ENCODE measurements around the gene SYPL2. TPM values are rescaled to one million over a fixed set of nuclear protein-coding genes. Genes with fewer than 3 reads are reported as not detected.

The SYPL2 gene
- total and polyA plus RNA-seq, 7 donors: 35.3 to 203 (median 125) TPM

DNA sequence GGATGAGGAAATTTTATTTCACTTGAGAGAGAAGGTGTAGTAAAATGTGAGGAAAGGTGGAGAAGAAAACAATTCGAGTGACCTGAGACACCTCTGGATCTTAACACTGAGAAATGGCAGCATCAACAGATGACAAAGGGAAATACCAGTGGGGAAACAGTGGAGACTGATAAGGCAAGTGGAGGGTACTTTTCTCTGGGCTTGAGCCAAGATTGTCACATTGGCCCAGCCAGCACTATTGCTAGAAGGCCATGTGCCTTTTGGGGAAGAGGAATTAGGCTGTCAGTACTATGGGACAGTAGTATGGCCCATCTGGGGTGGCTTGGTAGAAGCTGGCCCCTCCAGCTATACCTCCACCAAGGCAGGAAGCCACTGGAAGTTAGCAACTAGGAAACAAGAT is 8.4 kb downstream of the SYPL2 start:
- intact Hi-C loops (cut with DNase I): no loop called here
- no peak for ATAC-seq
- 79 to 87% (median 85%) methylated on average over 1 of the region's 1 CpG for WGBS, 3 donors
- H3K4me1 ChIP-seq: peaks cover 61% of the 10 kb centered on the region
- TF ChIP-seq, protein P1, sequence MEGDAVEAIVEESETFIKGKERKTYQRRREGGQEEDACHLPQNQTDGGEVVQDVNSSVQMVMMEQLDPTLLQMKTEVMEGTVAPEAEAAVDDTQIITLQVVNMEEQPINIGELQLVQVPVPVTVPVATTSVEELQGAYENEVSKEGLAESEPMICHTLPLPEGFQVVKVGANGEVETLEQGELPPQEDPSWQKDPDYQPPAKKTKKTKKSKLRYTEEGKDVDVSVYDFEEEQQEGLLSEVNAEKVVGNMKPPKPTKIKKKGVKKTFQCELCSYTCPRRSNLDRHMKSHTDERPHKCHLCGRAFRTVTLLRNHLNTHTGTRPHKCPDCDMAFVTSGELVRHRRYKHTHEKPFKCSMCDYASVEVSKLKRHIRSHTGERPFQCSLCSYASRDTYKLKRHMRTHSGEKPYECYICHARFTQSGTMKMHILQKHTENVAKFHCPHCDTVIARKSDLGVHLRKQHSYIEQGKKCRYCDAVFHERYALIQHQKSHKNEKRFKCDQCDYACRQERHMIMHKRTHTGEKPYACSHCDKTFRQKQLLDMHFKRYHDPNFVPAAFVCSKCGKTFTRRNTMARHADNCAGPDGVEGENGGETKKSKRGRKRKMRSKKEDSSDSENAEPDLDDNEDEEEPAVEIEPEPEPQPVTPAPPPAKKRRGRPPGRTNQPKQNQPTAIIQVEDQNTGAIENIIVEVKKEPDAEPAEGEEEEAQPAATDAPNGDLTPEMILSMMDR (IDR thresholded peaks at IDR 0.05): no peak
- H3K27me3 ChIP-seq (ENCODE audit: insufficient read depth in 3 of 3, low read length in 2 of 3): no peaks in the 10 kb centered on the region
- no peak overlapping the region for H3K4me3 ChIP-seq
- peak overlapping the region; percentile 97 for H3K27ac ChIP-seq
- H3K36me3 ChIP-seq (ENCODE audit: insufficient read depth in 1 of 2, low read depth in 1 of 2): peaks cover 0 to 56% of the 10 kb centered on the region in 2 donors
- H3K9me3 ChIP-seq: no peaks in the 10 kb centered on the region
- DNase-seq: no peak

DNA sequence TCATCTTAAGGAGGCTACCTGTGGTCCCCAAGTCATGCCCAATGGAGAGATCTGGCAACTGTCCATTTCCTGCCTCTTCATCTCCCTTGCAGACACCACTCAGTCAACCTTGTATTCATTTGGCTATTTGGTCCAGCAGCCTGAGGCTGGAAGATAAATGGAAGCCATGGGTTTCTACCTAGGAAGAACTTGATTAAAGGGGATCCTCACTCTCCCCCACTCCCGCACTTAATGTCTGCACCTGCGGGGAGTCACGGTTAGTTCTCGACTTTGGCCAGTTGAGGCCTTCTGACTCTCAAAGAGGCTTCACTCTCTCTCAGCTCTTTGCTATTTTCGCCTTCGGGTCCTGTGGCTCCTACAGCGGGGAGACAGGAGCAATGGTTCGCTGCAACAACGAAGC is 8.9 kb downstream of the SYPL2 start:
- TF ChIP-seq, protein P1 (IDR thresholded peaks at IDR 0.05): no peak
- Histone ChIP-seq H3K27me3 (ENCODE audit: insufficient read depth in 3 of 3, low read length in 2 of 3) (no peaks in the 10 kb centered on the region), H3K4me1 (peaks cover 56% of the 10 kb centered on the region), H3K36me3 (ENCODE audit: insufficient read depth in 1 of 2, low read depth in 1 of 2) (peaks cover 0 to 62% of the 10 kb centered on the region in 2 donors), H3K4me3 (no peak overlapping the region), H3K9me3 (no peaks in the 10 kb centered on the region), H3K27ac (peak overlapping the region; percentile 97)
- no peak for DNase-seq
- intact Hi-C loops (cut with DNase I): no loop called here
- no peak for ATAC-seq
- 81 to 87% (median 82%) methylated on average over 9 of the region's 9 CpGs for WGBS, 3 donors

DNA sequence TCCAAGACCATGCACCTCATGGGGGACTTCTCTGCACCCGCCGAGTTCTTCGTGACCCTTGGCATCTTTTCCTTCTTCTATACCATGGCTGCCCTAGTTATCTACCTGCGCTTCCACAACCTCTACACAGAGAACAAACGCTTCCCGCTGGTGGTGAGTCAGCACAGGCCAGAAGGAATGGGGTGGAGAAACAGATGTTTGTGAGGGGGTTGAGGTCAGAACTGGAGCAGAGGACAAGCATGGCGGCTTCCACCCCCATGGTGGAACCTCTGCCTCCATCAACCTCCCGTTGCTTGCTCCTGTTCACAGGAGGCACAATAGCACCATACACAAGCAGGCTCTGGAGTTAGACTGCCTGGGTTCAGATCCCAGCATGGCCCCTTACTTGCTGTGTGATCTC is 10.5 kb downstream of the SYPL2 start:
- H3K9me3 ChIP-seq: no peaks in the 10 kb centered on the region
- intact Hi-C loops (cut with DNase I): no loop called here
- 82 to 91% (median 83%) methylated on average over 8 of the region's 8 CpGs for WGBS, 3 donors
- no peaks in the 10 kb centered on the region for H3K27me3 ChIP-seq (ENCODE audit: insufficient read depth in 3 of 3, low read length in 2 of 3)
- TF ChIP-seq, protein P1 (IDR thresholded peaks at IDR 0.05): no peak
- H3K36me3 ChIP-seq (ENCODE audit: insufficient read depth in 1 of 2, low read depth in 1 of 2): peaks cover 0 to 78% of the 10 kb centered on the region in 2 donors
- DNase-seq (no peak), ATAC-seq (no peak)
- no peak overlapping the region for H3K4me3 ChIP-seq
- H3K27ac ChIP-seq: peak overlapping the region; percentile 46
- H3K4me1 ChIP-seq: peaks cover 67% of the 10 kb centered on the region

DNA sequence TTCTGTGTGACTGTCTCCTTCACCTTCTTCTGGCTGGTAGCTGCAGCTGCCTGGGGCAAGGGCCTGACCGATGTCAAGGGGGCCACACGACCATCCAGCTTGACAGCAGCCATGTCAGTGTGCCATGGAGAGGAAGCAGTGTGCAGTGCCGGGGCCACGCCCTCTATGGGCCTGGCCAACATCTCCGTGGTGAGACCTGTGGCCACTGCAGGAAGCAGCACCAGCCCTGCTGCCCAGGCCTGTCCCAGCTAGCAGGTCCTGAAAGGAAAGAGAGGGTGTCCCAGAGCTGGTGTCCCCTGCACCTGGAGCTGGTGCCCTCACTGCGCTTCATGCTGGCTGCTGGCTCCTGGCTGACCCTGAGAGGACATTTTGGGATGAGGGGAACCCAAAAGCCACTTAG is 11.5 kb downstream of the SYPL2 start:
- Histone ChIP-seq H3K4me3 (no peak overlapping the region), H3K27ac (peak overlapping the region; percentile 46), H3K36me3 (ENCODE audit: insufficient read depth in 1 of 2, low read depth in 1 of 2) (peaks cover 0 to 84% of the 10 kb centered on the region in 2 donors), H3K9me3 (no peaks in the 10 kb centered on the region), H3K4me1 (peaks cover 65% of the 10 kb centered on the region), H3K27me3 (ENCODE audit: insufficient read depth in 3 of 3, low read length in 2 of 3) (no peaks in the 10 kb centered on the region)
- ATAC-seq: no peak
- DNase-seq: no peak
- 54 to 64% (median 63%) methylated on average over 6 of the region's 6 CpGs for WGBS, 3 donors
- intact Hi-C loops (cut with DNase I): no loop called here
- TF ChIP-seq, protein P1 (IDR thresholded peaks at IDR 0.05): no peak

DNA sequence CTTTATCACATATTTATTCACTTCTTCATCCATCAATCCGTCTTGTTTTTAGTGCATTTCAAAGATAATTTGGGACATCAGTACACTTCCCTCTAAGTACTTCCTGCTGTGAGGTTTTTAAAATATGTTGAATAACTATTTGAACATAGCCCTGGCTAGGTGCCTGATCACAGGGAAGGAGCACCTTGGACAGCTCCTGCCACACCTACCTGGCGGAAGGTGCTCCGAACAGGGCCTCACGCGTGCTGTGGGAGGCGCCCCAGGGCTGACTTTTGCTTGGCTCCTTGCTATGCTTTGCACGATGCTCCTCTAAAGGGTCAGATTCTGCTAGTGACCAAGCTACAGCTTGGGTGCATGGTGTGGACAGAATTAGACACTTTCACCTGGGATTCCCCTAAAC is 12.5 kb downstream of the SYPL2 start:
- DNase-seq (no peak), ATAC-seq (no peak)
- Histone ChIP-seq H3K27me3 (ENCODE audit: insufficient read depth in 3 of 3, low read length in 2 of 3) (no peaks in the 10 kb centered on the region), H3K36me3 (ENCODE audit: insufficient read depth in 1 of 2, low read depth in 1 of 2) (peaks cover 0 to 84% of the 10 kb centered on the region in 2 donors), H3K9me3 (no peaks in the 10 kb centered on the region), H3K4me1 (peaks cover 61% of the 10 kb centered on the region), H3K27ac (no peak overlapping the region), H3K4me3 (no peak overlapping the region)
- intact Hi-C loops (cut with DNase I): no loop called here
- TF ChIP-seq, protein P1 (IDR thresholded peaks at IDR 0.05): no peak
- WGBS, 3 donors: 31 to 37% (median 33%) methylated on average over 7 of the region's 7 CpGs

All from psoas muscle (tissue), 8 donors.